Stimulated activated CD8-positive, alpha-beta memory T cell treated with anti-CD3 and anti-CD28 coated beads, Interleukin-7, amount 100 ng/mL, for 1 hour (primary cell): Measurements from ENCODE around the gene ARHGAP23.
"Not testable (repeated sequence)": the region's sequence is repeated elsewhere in the genome, so short reads cannot be mapped to it uniquely, and the experiment has no call there.

ENCODE experiments used
- DNase-seq, 2 donors: peaks; one replicate each; pipeline ENCODE4 v3.0.0-alpha.2; 2020; ENCODE audit warnings: low read depth in 2 of 2

Gene ARHGAP23

DNA sequence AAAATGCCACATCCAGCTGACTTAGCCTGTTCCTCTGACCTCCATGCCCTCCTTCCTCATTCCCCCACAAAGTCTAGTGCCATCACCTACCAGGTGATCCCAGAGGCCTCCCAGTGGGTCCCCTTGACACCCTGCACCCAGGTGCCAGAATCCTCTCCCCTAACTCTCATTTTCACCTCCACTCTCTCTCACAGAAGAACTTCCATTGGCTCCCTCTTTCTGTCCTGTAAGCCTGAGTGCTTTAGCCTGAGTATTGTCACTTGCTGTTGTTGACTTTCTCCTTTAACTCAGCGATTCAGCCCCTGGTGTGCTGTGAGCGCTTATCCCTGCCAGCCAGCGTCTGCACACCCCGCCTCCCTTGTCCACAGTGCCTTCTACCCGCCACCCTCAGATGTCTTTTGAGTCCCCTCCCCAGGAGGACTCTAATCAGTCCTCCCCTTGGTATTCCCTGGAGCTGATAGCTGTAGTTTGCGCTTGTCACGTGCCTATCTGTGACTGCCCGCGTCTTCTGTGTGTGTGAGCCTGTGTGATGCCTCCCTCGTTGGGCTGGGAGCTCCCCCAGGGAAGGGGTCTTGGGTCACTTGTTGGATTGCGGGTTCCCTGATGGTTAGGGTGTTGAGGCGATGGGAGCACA is 31.9 kb downstream of the ARHGAP23 start:
- DNase-seq = no peak

GRCh38 chr17:38460716-38461630 is 32.7 kb downstream of the ARHGAP23 start:
- DNase-seq = no peak

GRCh38 chr17:38461683-38462082 is 33.4 kb downstream of the ARHGAP23 start:
- DNase-seq = no peak

DNA sequence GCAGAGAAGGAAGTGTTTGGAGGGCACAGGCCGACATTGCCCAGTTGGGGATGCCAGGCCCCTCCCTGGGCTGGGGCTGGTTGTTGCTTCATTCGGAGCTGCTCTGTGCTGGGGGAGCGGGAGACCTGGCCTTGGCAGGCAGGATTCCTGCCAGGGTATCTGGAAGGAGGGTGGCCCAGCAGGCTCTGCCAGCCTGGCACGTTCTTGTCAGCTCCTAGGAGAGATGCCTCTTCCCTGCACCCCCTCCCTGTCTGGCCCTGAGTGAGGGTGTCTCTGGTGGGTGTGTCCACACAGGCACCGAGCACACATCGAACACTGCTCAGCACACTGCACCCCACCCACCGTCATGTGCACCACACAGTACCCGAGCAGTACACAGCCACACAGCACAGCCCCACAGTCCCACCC is 35.2 kb downstream of the ARHGAP23 start:
- DNase-seq = no peak

- DNase-seq = no peak
Observed at GRCh38 chr17:38464251-38464722, 36.0 kb downstream of the ARHGAP23 start.

- DNase-seq = no peak
Observed at GRCh38 chr17:38464723-38465390, 36.6 kb downstream of the ARHGAP23 start.

- DNase-seq = no peak
Observed at GRCh38 chr17:38465391-38466345, 37.4 kb downstream of the ARHGAP23 start.

DNA sequence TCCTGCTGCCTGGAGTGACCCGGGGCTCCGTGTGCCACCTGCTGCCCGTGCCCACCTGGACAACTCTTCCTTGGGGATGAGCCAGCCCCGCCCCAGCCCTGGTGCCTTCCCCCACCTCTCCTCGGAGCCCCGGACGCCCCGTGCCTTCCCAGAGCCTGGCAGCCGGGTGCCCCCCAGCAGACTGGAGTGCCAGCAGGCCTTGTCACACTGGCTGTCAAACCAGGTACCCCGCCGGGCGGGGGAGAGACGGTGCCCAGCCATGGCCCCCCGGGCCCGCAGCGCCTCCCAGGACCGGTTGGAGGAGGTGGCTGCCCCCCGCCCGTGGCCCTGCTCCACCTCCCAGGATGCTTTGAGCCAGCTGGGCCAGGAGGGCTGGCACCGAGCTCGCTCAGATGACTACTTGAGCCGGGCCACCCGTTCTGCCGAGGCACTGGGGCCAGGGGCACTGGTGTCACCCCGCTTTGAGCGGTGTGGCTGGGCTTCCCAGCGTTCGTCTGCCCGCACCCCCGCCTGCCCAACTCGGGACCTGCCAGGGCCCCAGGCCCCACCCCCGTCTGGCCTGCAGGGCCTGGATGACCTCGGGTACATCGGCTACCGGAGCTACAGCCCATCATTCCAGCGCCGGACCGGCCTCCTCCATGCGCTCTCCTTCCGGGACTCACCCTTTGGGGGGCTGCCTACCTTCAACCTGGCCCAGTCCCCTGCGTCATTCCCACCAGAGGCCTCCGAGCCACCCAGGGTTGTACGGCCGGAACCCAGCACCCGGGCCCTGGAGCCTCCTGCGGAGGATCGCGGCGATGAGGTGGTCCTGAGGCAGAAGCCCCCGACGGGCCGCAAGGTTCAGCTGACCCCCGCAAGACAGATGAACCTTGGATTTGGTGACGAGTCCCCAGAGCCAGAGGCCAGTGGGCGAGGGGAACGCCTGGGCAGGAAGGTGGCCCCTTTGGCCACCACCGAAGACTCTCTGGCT is 38.4 kb downstream of the ARHGAP23 start:
- no peak for DNase-seq

DNA sequence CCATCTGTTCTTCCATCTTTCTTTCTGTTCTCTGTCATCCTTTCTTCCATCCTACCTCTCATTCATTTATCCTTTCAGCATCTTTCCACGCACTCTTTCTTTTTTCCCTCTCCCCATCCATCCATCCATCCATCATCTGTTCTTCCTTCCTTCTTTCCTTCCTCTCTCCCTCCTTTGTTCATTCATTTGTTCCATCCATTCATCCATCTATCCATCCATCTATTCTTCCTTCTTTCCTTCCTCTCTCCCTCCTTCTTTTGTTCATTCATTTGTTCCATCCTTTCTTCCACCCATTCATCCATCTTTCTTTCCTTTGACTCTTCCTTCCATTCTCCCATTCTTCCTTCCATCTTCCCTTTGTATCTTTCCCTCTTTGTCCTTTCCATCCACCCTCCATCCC is 39.2 kb downstream of the ARHGAP23 start:
- DNase-seq = no peak

DNA sequence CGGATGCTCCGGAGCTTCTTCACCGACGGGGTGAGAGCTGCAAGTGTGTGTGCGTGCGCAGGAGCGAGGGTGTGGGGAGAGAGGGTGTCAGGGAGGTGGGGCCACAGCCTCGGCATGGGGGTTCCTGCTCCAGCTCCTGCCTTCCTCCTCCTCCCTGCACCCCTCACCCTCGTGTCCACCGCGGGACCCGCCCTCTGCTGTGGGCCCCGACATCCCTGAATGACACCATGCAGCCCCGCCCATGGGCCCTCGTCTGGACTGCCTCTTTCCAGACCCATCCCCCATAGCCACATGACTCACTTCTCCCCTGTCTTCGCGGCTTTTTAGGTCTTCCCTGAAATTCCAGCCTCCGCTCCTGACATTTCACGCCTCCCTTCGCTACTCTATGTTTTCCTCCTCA is 41.6 kb downstream of the ARHGAP23 start:
- DNase-seq = no peak

- DNase-seq = not testable (repeated sequence)
Observed at GRCh38 chr17:38471253-38471652, 43.0 kb downstream of the ARHGAP23 start.

DNA sequence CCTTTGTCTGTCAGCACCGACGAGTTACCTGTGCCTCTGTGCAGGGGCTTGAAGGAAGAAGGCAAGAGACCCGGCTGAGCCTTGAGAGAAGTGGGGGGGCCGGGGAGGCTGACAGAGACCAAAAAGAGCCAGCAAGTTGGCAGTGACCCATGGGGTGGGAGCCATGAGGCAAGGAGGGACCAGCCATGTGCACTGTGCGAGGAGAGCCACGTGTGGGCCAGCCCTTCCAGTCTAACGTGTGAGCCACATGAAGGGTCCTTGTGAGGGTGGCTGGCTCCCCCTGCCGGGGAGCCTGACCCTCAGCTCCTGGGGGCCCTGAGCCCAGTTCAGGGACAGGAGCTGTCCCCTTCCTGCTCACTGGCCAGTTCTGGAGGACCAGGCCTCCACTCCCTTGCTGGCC is 46.4 kb downstream of the ARHGAP23 start:
- not testable (repeated sequence) for DNase-seq

- no peak for DNase-seq
Observed at GRCh38 chr17:38476549-38476948, 48.3 kb downstream of the ARHGAP23 start.

GRCh38 chr17:38477417-38477816 is 49.2 kb downstream of the ARHGAP23 start:
- not testable (repeated sequence) for DNase-seq

GRCh38 chr17:38477951-38478350 is 49.7 kb downstream of the ARHGAP23 start:
- DNase-seq = not testable (repeated sequence)

- not testable (repeated sequence) for DNase-seq
Observed at GRCh38 chr17:38478667-38479066, 50.4 kb downstream of the ARHGAP23 start.

GRCh38 chr17:38482039-38482699 is 53.9 kb downstream of the ARHGAP23 start:
- DNase-seq = not testable (repeated sequence)

DNA sequence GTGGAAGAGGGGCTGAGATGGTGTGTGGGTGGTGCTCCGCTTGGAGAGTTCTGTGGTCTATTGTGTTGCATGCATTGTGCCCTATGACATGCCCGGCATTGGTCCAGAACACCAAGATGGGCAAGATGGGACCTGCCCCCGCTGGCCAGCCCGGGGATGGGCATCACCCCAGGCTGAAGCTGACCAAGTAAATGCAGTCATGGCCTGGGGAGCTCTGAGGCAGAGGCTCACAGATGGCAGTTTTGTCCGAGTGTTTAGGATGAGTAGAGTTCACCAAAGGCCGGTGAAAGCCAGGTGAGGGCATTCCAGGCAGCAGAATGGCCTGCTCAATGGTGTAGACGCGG is 54.4 kb downstream of the ARHGAP23 start:
- DNase-seq = not testable (repeated sequence)
